HL-60 (cell line): ENCODE measurements around the gene RUNX2.

ENCODE experiments used
- DNase-seq, 2 experiments: peaks; one replicate each; pipeline ENCODE4 v3.0.0-alpha.2; 2010 to 2020; ENCODE audit warnings: low read depth in 1 of 2, low spot score in 1 of 2
- H3K27ac ChIP-seq: fragments of 250-450 bp; sonication (Bioruptor Pico); replicated peaks from 2 replicates; pipeline ENCODE4 v1.5.1; 2020; ENCODE audit warnings: mild to moderate bottlenecking, moderate library complexity
- H3K27me3 ChIP-seq: fragments of 250-450 bp; sonication (Bioruptor Pico); 2 replicates; pipeline ENCODE4 v1.5.1; 2021; ENCODE audit warnings: mild to moderate bottlenecking, moderate library complexity; ENCODE audit not compliant: insufficient read depth, poor library complexity, severe bottlenecking
- H3K4me3 ChIP-seq: replicated peaks from 2 replicates; pipeline ENCODE4 v1.5.1; 2011; ENCODE audit warnings: mild to moderate bottlenecking, control low read depth, low read length; ENCODE audit not compliant: insufficient read depth
- CTCF ChIP-seq: IDR thresholded peaks from one replicate; pipeline ENCODE4 v1.5.1; 2011; ENCODE audit warnings: low read length, control low read depth, inconsistent platforms; ENCODE audit not compliant: insufficient read depth
- GABPA ChIP-seq: IDR thresholded peaks from 2 replicates; pipeline ENCODE4 v1.6.1; 2012; ENCODE audit warnings: low read depth
- POLR2AphosphoS5 ChIP-seq: IDR thresholded peaks from 2 replicates; pipeline ENCODE4 v1.6.1; 2012; ENCODE audit warnings: low read depth
- REST ChIP-seq: IDR thresholded peaks from 2 replicates; pipeline ENCODE4 v1.6.1; 2012; ENCODE audit warnings: low read depth; ENCODE audit not compliant: insufficient replicate concordance
- SPI1 ChIP-seq: IDR thresholded peaks from 2 replicates; pipeline ENCODE4 v1.6.1; 2012; ENCODE audit warnings: low read depth, mild to moderate bottlenecking, borderline replicate concordance

Gene RUNX2

GRCh38 chr6:45458672-45459071 is 130.5 kb downstream of the RUNX2 start:
- TF ChIP-seq GABPA: no peak
- TF ChIP-seq SPI1: no peak
- no peak for TF ChIP-seq CTCF
- TF ChIP-seq REST: no peak
- TF ChIP-seq POLR2AphosphoS5: no peak
- Histone ChIP-seq H3K27me3 (no peaks in the 10 kb centered on the region), H3K27ac (no peak overlapping the region), H3K4me3 (no peak overlapping the region)
- DNase-seq: no peak

GRCh38 chr6:45460166-45460565 is 132.0 kb downstream of the RUNX2 start:
- DNase-seq: no peak
- Histone ChIP-seq H3K4me3 (no peak overlapping the region), H3K27me3 (no peaks in the 10 kb centered on the region), H3K27ac (no peak overlapping the region)
- TF ChIP-seq GABPA (no peak), POLR2AphosphoS5 (no peak), CTCF (no peak), REST (no peak), SPI1 (no peak)

GRCh38 chr6:45461486-45461885 is 133.4 kb downstream of the RUNX2 start:
- no peak overlapping the region for H3K4me3 ChIP-seq
- no peak for DNase-seq
- no peak overlapping the region for H3K27ac ChIP-seq
- H3K27me3 ChIP-seq: no peaks in the 10 kb centered on the region
- TF ChIP-seq REST (no peak), SPI1 (no peak), CTCF (no peak), GABPA (no peak), POLR2AphosphoS5 (no peak)
